ENCODE results near the gene MMAB. TPM values are rescaled to one million over a fixed set of nuclear protein-coding genes. Genes with fewer than 3 reads are reported as not detected.

MMAB gene
- total RNA-seq, 1 experiment from 2014 or later: 24.3 TPM

- no peaks in the 10 kb centered on the region for H3K79me1 ChIP-seq (ENCODE audit: insufficient read depth, low read depth, low read length, poor library complexity, severe bottlenecking)
- H3K9me3 ChIP-seq (ENCODE audit: control insufficient read depth, low read depth, low read length): no peaks in the 10 kb centered on the region
- Mint-ChIP-seq H3K4me1 (peaks cover 5 to 7% of the 10 kb centered on the region in 2 experiments; a peak in 3 of 4 replicates), H3K9me3 (no peaks in the 10 kb centered on the region; a peak in 1 of 5 replicates), H3K27me3 (ENCODE audit: low read depth) (no peaks in the 10 kb centered on the region), H3K27ac (no peak overlapping the region), H3K36me3 (ENCODE audit: insufficient read depth in 1 of 3, low read depth in 3 of 3) (peaks cover 4 to 44% (median 20%) of the 10 kb centered on the region in 3 experiments; a peak in 6 of 7 replicates), H3K4me3 (no peak overlapping the region)
- H3K4me1 ChIP-seq (ENCODE audit: insufficient read depth, low read length): no peaks in the 10 kb centered on the region
- H4K91ac ChIP-seq (ENCODE audit: insufficient read length, low read depth, low read length): no peak overlapping the region
- H3K27me3 ChIP-seq (ENCODE audit: insufficient read depth, low read length): no peaks in the 10 kb centered on the region
- H3K23me2 ChIP-seq (ENCODE audit: insufficient read length, low read depth, low read length, poor library complexity, severe bottlenecking): no peaks in the 10 kb centered on the region
- no peak overlapping the region for H3K4ac ChIP-seq (ENCODE audit: low read depth, low read length)
- H3T11ph ChIP-seq (ENCODE audit: low read length): no peak overlapping the region
- no peak overlapping the region for H2BK120ac ChIP-seq (ENCODE audit: low read depth, low read length, poor library complexity, severe bottlenecking)
- no peak overlapping the region for H3K23ac ChIP-seq (ENCODE audit: insufficient read length, low read depth, low read length)
- DNase-seq: no peak
- H4K20me1 ChIP-seq (ENCODE audit: control insufficient read depth, insufficient read depth, insufficient read length): no peaks in the 10 kb centered on the region
- no peak overlapping the region for H2BK12ac ChIP-seq (ENCODE audit: insufficient read length, low read depth, low read length)
- no peak overlapping the region for H4K5ac ChIP-seq (ENCODE audit: insufficient read length, low read depth, low read length)
- H2BK5ac ChIP-seq (ENCODE audit: insufficient read length, low read length): no peak overlapping the region
- no peak overlapping the region for H3K27ac ChIP-seq (ENCODE audit: insufficient read length, low read depth, low read length)
- no peak overlapping the region for H3K4me2 ChIP-seq (ENCODE audit: insufficient read depth, insufficient read length, low read length)
- H3K56ac ChIP-seq (ENCODE audit: insufficient read length, low read depth, low read length): no peak overlapping the region
- no peak overlapping the region for H2BK15ac ChIP-seq (ENCODE audit: low read depth, low read length)
- no peak overlapping the region for H3K9ac ChIP-seq (ENCODE audit: extremely low read depth, insufficient read length, low read length)
- no peak overlapping the region for H2BK20ac ChIP-seq (ENCODE audit: low read depth, low read length, poor library complexity, severe bottlenecking)
- H3K14ac ChIP-seq (ENCODE audit: insufficient read depth, low read length): no peak overlapping the region
- no peaks in the 10 kb centered on the region for H3K79me2 ChIP-seq (ENCODE audit: insufficient read depth, low read length)
- H4K8ac ChIP-seq (replicated peaks; ENCODE audit: insufficient read length, low read depth, low read length): no peak overlapping the region
- no peak for TF ChIP-seq CTCF (conservative IDR thresholded peaks at IDR 0.05)
- no peak overlapping the region for H3K18ac ChIP-seq (ENCODE audit: insufficient read length, low read depth, low read length)
- no CpG with 5 or more reads among the region's 7 CpGs for WGBS (ENCODE audit: extremely low coverage, insufficient read length, low lambda C conversion rate)
- H2AFZ ChIP-seq (ENCODE audit: low read length): no peak overlapping the region
- H2AK5ac ChIP-seq (ENCODE audit: insufficient read length, low read length): no peak overlapping the region
Measured at GRCh38 chr12:109568486-109568885, 4.8 kb downstream of the MMAB start.
